GM19099 (cell line): ENCODE data around the gene SCNN1A.

Experiments used
- POLR2A ChIP-seq: IDR thresholded peaks from 3 replicates; pipeline ENCODE4 v1.6.1; 2011; ENCODE audit warnings: low read depth; ENCODE audit not compliant: insufficient read length; ENCODE audit errors: extremely low read depth

SCNN1A gene

DNA sequence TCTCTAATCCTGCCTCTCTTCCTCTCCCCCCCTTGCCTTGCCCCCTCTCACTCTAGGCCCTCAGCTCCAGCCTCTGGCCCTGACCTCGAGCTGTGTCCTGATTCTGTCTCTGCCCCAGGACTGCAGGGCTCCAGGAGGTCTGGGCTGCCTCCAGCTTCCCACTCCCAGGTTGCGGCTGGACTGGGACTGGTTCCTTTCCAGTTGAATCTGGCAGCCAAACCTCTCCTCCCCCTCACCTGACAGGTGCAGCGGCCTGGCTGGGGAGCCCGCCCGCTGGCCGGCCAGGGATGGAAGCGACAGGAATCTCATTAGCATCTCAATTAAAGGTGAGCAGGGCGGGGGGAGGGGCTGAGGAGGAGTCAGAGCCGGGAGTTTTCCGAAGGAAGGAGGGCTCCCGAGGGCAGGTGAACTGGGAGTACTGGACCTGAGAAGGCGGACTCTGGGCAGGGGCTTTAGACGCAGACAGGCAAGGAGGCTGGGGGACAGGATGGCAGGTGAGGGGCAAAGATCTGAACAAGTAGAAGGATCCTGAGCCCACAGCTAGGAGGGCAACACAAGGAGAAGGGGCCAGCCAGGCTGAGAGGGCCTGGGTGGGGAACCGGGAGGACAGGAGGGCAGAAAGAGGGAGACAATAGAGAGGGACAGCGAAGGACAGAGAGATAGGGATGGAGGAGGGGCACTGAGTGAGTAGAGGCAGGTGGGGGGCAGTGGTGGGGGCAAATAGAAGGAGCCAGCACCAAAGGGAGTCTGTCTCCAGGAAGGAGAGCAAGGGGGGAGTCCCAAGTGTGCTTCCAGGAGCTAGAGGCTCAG lies at the start of gene SCNN1A:
SCNN1A (minus strand) TSS at position 295 of the 810 bp plus-strand sequence. CDS start 780 bp downstream, outside the sequence.
- no peak for TF ChIP-seq POLR2A

DNA sequence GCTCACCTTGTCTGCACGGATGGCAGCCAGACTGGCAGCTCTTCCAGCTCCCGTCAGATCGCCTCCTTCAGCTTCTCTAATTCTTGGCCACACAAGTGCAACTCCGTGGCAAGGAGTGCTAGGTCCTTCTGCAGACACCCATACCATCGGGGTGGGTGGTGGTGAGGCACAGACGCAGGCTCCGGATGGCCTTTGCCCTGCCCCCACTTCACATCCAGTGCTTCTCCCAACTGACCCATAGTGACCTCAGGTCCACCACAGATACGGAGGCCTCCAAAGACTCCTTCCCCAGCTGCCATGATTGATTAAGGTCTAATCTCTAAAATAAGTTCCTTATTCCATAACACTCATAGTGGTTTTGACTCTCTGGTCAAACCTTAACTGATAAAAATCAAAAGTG lies 49.5 kb upstream of the SCNN1A start:
- no peak for TF ChIP-seq POLR2A

DNA sequence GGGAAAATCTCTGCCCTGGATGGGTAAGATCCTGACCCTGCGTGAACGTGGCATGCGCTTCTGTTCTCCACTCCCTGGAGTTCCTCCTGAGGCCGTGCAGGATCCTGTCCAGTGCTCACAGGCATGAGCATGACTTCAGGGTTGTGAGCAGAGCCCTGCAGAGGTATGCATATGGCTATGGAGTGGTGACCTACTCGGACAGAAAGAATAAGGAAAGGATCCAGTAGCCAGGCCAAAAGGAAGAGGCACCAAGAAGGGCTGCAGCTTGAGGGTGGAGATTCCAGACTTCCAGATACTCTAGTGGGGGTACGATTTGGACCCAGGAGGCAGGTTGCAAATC lies 48.6 kb upstream of the SCNN1A start:
- TF ChIP-seq POLR2A: no peak

DNA sequence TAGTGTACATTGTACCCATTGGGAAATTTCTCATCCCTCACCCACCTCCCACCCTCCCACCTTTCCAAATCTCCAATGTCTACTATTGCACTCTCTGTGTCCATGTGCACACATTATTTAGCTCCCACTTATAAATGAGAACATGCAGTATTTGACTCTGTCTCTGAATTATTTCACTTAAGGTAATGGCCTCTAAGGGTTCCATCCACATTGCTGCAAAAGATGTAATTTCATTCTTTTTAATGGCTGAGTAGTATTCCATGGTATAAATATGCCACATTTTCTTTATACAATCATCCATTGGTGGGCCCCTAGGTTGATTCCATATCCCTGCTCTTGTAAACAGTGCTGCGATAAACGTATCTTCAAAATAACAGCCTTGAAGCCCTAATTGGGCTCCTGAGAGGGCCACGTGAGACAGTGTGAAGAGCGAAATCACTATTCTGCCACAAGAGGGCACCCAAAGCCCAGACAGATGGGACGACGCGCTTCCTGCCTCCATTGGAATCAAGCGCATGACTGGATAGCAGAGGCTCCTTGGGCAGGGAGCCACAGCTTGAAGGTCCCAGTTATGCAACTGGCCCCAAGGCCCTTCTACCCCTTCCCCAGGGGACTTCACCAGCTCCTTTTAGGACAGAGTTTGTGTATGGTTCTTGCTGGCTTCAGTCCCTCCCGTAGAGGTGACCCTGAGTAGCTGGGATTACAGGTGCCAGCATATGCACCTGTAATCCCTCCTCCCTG lies 48.1 kb upstream of the SCNN1A start:
- peak; percentile 36 for TF ChIP-seq POLR2A

DNA sequence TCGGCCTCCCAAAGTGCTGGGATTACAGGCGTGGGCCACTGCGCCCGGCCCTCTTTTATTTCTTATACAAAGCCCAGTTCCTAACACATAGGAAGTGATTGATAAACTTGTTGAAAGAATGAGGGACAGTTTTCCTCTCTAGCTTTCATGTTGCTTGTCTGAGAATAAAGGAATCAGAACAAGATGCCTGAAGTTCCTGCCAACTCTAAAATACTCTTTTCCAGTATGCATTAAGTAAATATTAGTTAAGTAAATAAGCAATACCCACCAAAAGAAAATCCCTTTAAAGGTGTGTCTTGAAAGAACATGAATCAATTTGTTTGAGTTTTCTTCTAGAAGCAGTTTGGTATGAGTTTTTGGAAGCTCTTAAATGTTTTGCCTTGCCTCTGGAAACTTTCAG lies 45.0 kb upstream of the SCNN1A start:
- no peak for TF ChIP-seq POLR2A

DNA sequence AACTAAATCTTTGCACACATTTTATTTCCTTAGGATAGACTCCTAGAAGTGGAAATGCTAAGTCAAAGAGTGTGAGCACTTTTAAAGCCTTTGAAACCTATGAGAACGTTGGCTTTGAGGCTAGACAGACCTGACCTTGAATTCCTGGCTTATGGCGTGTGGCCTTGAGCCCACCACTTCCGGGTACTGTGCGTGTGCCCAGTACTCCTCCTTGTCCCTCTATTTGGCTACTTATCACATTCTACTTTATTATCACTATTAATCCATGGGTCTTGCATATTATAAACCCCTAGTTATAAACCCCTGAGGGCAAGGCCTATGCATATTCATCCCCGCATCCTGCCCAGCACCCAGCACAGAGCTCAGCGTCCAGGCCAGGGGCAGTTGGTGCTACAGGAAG lies 43.4 kb upstream of the SCNN1A start:
- TF ChIP-seq POLR2A: no peak

DNA sequence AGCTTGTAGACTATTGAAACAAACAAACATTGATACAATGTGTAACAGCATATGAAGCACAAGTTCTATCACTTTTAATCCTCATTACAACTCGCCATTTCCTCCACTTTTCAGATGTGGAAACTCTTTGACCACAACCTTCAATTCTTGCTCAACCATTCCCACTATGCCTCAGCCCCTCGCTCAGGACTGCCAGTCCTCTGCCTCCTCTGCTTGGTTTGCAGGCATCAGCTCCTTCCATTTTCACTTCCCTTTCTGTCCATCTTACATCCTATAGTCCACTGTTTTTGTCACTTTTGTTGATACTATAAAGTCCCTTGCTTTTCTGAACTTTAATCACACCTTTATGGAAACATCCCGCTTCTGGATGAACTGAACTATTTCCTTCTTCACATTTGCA lies 41.2 kb upstream of the SCNN1A start:
- TF ChIP-seq POLR2A: no peak

DNA sequence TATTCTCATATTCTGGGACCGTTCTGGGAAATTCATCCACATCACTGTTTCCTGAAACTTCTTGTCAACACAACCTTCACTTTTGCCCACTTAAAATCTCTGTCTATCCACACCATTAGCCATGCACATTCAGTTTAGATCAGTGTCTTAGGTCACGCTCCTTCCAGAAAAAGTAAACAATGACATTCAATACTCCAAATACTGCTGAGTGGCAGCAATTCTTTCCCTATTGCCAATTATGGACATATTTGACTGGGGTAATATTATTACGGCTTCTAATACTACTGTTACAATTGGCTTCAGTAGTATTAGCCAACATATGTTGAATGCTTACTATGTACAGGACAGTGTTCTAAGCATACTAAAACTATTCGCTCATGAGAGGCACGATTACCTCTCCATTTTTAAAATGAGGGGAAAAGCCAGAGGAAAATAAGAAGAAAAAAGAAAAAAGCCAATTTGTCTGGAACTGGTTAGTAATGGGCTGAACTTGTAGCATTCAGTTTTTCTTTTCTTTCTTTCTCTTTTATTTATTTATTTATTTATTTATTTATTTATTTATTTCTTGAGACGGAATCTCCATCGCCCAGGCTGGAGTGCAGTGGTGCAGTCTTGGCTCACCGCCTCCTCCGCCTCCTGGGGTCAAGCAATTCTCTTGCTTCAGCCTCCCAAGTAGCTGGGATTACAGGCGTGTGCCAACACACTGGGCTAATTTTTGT lies 32.0 kb upstream of the SCNN1A start:
- no peak for TF ChIP-seq POLR2A

DNA sequence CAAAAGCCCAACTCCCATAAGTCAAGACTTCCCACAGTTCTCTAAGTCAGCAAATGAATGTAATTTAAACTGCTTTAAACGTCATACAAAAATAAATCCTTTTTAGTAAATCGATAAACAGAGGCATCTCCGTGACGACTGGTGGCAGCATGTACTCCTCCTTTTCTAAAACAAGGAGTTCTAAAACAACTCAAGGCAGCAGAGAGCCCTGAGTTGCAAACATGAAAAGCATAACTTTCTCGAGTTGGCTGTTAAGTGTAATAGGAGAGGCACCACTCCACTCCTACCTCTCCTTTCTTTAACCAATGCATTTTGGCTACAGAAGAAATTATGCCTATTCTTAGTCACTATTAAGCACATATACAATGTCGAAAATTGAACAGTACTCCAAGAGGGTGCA lies 30.6 kb upstream of the SCNN1A start:
- TF ChIP-seq POLR2A: no peak

DNA sequence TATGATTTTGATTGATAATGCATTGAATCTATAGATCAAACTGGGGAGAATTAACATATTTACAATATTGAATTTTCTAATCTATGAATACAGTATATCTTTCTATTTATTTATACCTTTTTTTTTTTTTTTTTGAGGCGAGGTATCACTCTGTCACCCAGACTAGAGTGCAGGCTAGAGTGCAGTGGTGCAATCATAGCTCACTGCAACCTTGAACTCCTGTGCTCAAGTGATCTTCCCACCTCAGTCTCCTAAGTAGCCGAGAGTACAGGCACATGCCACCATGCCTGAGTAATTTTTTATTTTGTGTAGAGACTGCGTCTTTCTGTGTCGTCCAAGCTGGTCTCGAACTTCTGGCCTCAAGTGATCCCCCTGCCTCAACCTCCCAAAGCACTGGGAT lies 29.0 kb upstream of the SCNN1A start:
- TF ChIP-seq POLR2A: no peak

DNA sequence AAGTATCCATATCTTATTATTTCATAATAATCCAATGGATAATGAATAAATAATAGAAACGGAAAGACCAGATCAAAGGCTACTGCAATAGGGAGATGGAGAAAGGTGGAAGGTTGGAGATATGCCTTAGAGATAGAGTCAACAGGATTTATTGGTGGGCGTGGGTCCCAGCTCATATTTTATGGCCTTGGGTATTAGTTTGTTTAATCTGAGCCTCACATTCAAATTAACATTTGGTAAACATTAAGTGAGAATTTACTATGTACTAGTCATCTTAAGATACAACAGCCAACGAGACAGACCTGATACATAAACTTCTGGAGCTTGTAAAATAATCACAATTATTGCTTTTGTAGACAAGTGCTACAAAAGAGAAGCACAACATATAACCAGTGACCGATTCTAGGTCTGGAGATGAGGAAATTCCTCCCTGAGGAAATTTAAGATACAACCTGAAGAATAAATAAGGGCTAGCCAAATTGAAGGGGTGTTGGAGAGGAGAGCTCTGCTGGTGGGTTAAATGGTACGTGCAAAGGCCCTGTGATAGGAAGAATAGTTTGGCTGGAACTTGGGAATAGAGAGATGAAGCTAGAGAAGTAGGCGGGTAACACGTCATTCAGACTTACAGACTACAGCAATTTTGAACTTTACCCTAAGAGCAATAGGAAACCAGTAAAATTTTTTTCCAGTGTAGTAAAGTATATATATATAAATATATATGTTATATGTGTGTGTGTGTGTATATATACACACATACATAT lies 24.7 kb upstream of the SCNN1A start:
- TF ChIP-seq POLR2A: no peak

DNA sequence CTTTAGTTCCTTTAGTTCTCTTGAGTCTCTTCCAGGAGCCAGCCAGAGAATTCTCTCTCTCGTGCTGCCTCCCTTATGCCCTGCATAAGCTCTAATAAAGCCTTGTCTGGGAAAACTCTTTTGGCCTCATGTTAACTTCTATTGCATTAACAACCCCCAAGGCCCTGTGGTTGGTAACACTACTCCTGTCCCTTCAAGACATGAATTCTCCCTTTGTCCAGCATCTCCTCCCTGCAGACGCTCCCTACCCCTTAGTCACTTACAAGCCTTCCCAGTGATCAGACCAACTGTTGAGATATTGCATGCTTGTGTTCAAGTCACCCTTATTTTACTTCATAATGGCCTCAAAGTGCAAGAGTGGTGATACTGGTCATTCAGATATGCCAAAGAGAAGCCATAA lies 20.7 kb upstream of the SCNN1A start:
- no peak for TF ChIP-seq POLR2A

DNA sequence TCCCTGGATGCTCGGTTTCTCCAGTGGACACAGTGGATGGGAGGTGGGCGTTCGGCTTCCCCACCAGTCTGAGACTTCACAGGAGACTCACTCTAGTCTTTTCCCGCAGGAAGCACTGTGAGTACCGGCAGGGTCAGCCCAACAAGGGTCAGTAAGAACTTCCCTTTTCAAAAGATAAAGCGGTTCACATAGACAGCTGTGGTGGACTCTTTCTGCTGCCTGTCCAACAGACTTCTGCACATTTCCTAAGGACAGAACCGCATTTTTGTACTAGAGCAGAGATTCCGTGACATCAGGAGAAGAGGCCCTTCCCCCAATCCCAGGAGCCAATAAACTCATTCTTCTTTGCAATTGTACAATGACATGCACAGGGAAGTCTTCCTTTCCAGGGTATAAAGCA lies 19.0 kb upstream of the SCNN1A start:
- TF ChIP-seq POLR2A: no peak

DNA sequence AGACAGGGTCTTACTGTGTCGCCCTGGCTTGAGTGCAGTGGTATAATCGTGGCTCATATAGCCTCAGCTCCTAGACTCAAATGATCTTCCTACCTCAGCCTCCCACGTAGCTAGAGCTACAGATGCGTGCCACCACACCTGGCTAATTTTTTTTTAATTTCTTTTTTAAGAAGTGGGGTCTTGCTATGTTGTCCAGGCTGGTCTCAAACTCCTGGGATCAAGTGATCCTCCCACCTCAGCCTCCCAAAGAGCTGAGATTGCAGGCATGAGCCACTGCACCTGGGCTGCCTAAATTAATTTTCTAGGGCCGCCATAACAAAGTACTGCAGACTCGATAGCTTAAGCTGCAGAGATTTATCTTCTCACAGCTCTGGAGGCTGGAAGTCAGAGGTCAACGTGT lies 17.7 kb upstream of the SCNN1A start:
- no peak for TF ChIP-seq POLR2A

DNA sequence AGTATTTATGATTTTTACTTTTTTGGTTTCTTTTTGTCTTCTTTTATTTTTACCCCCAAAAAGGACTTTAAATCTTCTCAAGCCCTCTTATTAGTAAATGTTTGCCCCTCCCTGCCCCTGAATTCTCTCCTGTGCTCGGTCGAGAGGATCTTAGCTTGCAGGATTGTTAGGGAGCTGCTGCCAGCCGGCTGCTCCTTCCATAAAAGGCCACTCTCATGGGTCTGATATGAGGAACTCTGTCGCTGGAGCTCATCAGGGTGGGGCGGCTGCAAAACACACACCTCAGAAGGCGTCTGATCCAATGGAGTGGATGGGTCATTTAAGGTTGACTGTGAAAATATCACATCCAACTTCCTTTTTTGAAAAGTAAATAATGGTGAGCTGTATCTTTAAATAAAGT lies 17.1 kb upstream of the SCNN1A start:
- TF ChIP-seq POLR2A: no peak
